HG03342 (cell line): ENCODE data around the gene EPB41L4B.

ENCODE experiments used
- ATAC-seq: cut with Tn5 transposase; IDR thresholded peaks from one replicate; pipeline ENCODE4 v1.9.1; 2021; ENCODE audit warnings: mild to moderate bottlenecking, moderate library complexity; ENCODE audit not compliant: unreplicated experiment

The EPB41L4B gene

DNA sequence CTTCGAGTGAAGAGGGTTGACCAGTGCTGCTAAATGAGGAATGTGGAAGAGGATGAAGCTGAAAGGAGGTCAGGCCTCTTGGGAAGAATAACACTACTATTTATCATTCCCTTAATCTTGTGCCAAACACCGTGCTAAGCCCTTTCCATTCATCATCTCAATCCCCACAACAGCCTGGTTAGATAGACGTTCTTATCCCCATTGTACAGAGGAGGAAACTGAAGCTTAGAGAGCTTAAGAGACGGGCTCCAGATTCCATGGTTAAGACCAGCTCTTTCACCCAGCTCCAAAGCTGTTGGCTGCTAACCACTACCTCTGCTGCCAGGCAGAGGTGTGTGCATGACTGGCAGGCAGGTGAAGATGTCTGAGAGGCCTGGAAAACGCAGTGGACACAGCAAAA, 868 bp upstream of the EPB41L4B start:
- ATAC-seq: no peak

DNA sequence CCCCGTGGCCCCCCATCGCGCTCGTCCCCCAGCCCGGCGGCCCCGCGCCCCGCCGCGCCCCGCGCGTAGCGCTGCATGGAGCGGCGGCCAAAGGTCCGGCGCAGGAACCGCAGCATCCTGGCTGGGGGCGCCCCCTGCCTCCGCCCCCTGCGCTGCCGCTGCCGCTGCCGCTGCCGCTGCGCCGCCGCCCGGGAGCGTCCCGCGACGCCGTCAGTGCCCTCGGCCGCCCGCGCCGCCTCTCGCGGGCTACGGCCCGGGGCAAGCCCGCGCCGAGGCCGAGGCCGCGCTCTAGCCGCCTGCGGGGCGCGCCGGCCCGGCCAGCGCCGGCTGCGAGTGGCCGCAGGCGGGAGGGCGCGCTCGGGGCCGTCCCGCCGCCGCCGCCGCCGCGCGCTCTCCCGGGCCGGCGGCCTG, 523 bp downstream of the EPB41L4B start:
- peak; percentile 30 for ATAC-seq

- ATAC-seq: no peak
These were observed 1.1 kb downstream of the EPB41L4B start for GRCh38 chr9:109319626-109320241.

- ATAC-seq: no peak
These were observed 1.7 kb downstream of the EPB41L4B start for GRCh38 chr9:109319017-109319625.

- no peak for ATAC-seq
These were observed 2.7 kb downstream of the EPB41L4B start for GRCh38 chr9:109317979-109318741.

DNA sequence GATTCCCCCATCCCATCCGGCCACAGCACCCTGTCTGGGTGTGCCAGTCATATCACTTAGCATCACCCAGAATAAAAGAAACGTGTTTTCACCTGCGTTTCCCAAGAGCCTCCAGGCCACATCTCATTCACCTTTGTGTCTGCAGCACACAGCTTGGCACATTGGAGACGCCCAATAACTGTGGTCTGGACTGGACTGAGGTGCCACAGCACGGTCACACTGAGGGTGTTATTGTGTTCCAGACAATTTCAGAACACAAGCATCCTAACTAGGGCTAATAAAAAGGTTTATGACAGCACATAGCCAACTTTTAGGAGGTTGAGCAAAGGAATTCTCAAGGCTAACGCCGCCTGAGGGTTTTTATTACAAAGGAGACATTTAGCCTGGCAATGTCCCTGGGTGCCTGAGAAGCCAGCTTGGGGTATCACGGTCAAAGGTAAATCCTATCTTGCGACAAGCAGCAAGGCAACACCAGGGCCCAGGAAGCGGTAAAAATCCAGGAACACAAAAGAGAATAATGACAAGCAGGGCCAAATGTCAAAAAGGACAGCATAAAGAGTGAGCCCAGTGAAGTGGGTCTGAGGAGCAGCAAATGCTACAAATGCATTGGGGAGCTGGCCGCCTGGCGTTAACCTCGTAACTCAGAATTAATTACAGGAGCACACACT, 3.4 kb downstream of the EPB41L4B start:
- no peak for ATAC-seq

GRCh38 chr9:109316207-109316640, 4.6 kb downstream of the EPB41L4B start:
- ATAC-seq: no peak

DNA sequence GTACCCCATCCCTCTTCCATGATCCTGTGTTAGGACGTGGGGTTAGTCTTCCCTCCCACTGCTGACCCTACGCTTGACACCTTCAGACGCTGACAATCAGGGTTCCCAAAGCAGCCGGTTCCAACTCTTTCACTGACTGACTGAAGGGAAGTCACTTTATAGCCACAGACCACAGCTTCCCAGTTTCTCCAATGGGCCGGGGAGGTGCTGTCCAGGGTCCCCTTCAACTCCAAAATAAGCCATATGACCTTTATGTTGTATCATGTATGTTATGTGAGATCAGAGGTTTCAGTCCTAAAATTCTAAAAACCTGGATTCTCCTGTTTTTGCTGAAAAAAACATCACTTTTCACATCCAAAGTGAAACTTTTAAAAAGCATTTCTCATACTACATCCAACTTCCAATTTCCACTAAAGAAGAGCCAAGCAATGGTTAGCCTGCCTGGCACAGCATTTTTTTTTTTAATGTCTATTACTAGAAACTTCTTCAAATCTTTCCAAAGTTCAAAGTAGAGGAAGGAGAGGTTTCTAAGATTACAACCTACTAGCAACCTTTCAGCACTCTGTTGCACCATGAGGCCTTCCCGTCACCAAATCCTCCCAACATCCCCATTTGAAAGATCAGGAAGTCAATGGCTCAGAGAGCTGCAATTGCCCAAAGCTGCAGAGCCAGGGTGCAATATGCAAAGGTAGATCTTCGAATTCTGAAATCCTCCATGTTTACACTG, 5.2 kb downstream of the EPB41L4B start:
- no peak for ATAC-seq

DNA sequence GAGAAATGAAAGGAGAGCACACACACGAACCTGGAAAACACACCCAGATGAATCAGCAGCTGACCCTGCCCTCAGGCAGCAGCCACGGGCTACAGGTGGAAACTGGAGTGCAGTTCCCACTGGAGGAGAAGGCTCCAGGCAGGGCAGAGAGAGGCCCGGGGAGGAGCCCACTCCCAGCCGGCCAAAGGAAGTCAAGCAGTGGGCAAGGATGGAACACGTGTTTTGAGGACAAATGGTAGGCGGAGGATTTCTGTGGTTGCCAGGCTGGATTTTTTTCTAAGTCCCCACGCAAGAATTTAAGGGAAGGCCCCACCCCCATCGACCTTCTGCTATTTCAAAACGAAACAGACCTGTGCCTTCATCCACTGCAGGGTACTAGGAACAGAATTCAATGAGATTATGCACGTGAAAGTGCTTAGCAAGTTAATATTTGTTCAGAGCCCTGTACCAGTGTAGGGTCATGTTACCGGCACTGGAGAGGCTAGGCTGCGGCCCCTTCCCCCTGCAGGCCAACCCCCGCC, 6.8 kb downstream of the EPB41L4B start:
- no peak for ATAC-seq

GRCh38 chr9:109313351-109313750, 7.5 kb downstream of the EPB41L4B start:
- ATAC-seq: no peak

- no peak for ATAC-seq
These were observed 8.1 kb downstream of the EPB41L4B start for GRCh38 chr9:109312783-109313182.

- ATAC-seq: peak; percentile 91
These were observed 9.1 kb downstream of the EPB41L4B start for GRCh38 chr9:109311731-109312130.

DNA sequence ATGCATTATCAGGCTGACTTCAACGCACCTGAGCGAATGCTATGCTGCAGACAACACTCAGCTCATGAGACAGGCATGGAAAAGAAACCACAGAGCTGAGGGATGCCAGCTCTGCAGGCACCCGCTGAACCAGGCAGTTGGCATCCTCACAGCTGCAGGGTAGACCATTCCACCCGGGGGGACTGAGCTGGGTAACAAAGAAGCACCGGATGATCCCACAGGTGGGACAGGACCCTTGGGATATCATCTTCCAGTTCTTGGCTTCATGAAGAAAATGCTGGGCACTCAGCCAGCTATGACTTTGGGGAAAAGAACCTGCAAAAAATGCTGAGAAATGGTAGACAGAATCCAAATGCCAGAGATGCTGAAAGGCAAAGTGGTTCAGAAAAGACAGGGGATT, 9.6 kb downstream of the EPB41L4B start:
- ATAC-seq: no peak

DNA sequence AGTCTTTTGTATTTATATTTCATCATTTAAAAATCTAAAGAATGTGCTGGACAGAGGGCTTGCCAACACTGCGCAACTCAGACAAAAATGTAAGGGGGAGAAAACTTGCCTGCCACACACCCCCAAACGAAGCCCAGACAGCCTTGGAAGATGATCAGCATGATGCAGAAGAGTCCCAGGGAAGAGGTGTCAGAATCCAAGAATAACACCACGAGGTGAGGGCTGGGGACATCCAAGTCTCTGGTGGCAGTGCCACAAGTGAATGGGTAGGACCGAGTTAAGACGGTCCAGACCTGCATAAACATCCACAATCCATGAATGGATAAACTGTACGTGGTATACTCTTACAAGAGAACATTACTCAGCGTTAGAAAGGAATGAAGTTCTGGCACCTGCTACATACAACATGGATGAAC, 10.4 kb downstream of the EPB41L4B start:
- no peak for ATAC-seq

DNA sequence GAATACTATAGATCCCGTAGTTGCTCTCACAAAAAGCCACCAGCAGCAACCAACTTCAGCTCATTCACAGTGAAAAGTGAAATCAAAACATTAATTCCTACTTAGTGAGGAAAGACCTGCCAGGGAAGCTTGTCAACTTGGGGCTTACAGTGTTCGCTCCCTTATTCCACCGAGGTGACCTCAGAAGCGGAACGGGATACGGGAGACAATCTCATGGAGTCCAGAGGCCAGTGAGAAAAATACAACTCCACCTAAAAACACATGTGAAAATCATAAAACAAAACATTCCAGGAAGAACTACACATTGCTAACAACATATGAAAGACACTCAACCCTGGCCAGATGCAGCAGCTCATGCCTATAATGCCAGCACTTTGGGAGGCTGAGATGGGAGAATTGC, 11.6 kb downstream of the EPB41L4B start:
- no peak for ATAC-seq

DNA sequence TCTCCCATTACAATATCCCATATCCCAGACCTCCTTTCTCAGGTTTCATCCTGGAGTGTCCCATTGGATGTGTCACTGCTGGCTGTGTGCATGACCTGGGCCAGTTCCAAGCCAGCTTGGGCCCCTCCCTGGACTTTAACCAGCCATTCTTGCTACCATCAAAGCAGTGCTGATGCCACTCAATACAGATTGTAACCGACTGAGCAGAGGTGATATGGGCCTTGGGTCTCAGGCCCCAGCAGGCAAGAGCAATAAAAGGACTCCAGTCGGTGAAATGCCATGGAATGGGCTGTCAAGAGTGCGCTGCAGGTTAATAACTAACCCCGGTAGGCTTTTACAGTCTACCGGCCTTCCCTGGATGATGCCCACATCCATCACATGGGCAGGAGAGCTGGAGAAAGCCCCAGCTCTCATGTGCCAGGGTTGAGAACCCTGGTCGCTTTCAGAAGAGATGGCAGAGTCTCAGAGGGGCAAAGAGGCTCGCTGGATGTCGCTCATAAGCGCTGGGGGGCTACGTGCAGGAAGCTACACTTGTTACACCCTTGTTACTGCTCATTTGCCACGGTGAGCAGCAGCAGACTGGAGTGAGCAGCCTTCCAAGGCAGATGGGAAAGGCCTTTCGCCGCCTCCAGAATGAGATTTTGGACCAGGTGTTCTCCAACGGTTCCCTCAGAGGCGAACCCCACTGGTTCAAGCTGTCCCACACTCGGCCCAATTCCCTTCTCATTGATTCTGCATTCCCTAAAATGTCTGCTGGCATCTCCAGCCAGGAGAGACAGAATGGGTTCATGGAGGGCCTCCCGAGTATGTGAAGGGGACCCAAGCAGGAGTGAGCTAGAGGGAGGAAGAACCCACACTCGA, 13.2 kb downstream of the EPB41L4B start:
- no peak for ATAC-seq

GRCh38 chr9:109305801-109306200, 15.1 kb downstream of the EPB41L4B start:
- ATAC-seq: no peak

GRCh38 chr9:109304347-109304746, 16.5 kb downstream of the EPB41L4B start:
- no peak for ATAC-seq

DNA sequence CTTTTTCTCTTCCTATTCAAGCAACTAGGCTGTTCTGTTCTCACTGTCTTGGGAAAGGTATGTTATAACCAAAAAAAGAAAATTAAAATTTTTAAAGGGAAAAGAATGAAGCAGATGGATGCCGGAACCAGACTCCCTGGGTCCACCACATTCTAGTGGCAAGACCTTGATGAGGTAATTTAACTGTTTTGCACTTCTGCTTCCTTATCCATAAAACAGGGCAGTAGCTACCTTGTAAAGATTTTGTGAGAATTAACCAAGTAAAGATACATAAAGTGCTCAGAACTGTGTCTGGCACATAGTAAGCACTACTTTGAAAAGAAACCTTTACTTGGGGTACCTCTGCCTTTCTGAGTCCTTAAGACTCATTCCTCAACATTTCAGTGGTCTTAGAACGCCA, 17.0 kb downstream of the EPB41L4B start:
- no peak for ATAC-seq

DNA sequence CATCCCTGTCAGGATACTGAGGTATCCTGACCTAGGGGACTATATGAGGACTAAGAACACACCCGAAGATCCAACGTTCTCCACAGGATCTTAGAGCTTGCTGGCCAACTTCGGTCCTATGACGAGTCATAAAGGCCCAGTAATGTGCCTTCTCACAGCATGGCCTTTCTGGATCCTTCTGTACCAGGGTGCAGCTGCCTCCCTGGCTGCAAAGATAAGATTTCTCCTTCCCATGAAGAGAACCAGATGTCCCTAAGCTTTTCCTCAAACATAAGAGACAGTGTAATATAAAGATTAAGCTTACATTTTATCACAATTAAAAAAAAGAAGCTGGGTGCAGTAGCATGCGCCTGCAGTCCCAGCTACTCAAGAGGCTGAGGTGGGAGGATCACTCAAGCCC, 18.3 kb downstream of the EPB41L4B start:
- no peak for ATAC-seq
